ENCODE data around the gene FRMD3.

DNA sequence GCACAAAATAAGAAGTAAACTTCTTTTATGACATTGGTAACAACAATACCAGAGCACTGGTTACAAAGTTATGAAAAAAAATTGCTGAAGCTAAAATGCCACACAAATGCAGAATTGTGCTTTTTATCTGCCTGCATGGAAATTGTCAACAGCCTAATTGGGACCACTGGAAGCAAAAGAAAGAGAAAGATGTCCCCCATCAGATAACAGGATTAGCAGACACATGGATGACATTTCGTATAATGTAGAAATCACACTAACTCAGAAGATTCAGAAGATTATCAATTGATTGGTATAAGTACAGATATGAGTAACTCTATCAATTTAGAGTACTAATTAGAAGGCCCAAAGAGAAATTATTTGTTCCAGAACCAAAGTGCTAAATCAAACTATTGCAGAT lies 19.1 kb upstream of the FRMD3 start:
- TF ChIP-seq, protein P1, sequence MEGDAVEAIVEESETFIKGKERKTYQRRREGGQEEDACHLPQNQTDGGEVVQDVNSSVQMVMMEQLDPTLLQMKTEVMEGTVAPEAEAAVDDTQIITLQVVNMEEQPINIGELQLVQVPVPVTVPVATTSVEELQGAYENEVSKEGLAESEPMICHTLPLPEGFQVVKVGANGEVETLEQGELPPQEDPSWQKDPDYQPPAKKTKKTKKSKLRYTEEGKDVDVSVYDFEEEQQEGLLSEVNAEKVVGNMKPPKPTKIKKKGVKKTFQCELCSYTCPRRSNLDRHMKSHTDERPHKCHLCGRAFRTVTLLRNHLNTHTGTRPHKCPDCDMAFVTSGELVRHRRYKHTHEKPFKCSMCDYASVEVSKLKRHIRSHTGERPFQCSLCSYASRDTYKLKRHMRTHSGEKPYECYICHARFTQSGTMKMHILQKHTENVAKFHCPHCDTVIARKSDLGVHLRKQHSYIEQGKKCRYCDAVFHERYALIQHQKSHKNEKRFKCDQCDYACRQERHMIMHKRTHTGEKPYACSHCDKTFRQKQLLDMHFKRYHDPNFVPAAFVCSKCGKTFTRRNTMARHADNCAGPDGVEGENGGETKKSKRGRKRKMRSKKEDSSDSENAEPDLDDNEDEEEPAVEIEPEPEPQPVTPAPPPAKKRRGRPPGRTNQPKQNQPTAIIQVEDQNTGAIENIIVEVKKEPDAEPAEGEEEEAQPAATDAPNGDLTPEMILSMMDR (IDR thresholded peaks at IDR 0.05) = no peak
- TF ChIP-seq EP300 (IDR thresholded peaks at IDR 0.05) = no peak
- TF ChIP-seq POLR2A (IDR thresholded peaks at IDR 0.05) = no peak
- TF ChIP-seq POLR2AphosphoS5 (IDR thresholded peaks at IDR 0.05) = no peak
